K562 (cell line): ENCODE data around the gene ZNF138. TPM values are rescaled to one million over a fixed set of nuclear protein-coding genes. Genes with fewer than 3 reads are reported as not detected.

ENCODE experiments used
- EGR1 ChIP-seq: fragments of 450-650 bp; conservative IDR thresholded peaks from 2 replicates; pipeline ENCODE4 v1.6.1; 2017; ENCODE audit warnings: mild to moderate bottlenecking
- HDAC1 ChIP-seq, 2 experiments: fragments of 450-650 bp; IDR thresholded peaks; 2 replicates each; pipeline ENCODE4 v1.6.1; 2016 to 2017; ENCODE audit warnings: inconsistent platforms in 1 of 2, mild to moderate bottlenecking in 1 of 2, moderate library complexity in 1 of 2
- HIVEP1 ChIP-seq: fragments of 250-450 bp; sonication (Bioruptor Pico); IDR thresholded peaks from 2 replicates; pipeline ENCODE4 v1.4.0; 2020; ENCODE audit warnings: mild to moderate bottlenecking
- HMG20B ChIP-seq: fragments of 250-450 bp; sonication (Bioruptor Pico); IDR thresholded peaks from 2 replicates; pipeline ENCODE4 v1.5.0; 2021; ENCODE audit warnings: mild to moderate bottlenecking
- HNRNPK ChIP-seq: fragments of 200-400 bp; formaldehyde crosslinking; IDR thresholded peaks from one replicate; pipeline ENCODE4 v1.6.1; 2018; ENCODE audit warnings: mild to moderate bottlenecking, low read depth, low read length; ENCODE audit not compliant: poor library complexity, severe bottlenecking
- ILK ChIP-seq: fragments of 450-650 bp; IDR thresholded peaks from 2 replicates; pipeline ENCODE4 v1.6.1; 2016; ENCODE audit warnings: missing genetic modification characterization, low read depth, mild to moderate bottlenecking, missing compliant biosample characterization, moderate library complexity, borderline replicate concordance
- IRF2 ChIP-seq: sonication (generic); formaldehyde crosslinking; IDR thresholded peaks from 2 replicates; pipeline ENCODE4 v1.8.1; 2022; ENCODE audit warnings: mild to moderate bottlenecking, missing genetic modification reagents
- IRF9 ChIP-seq: fragments of 450-650 bp; IDR thresholded peaks from 2 replicates; pipeline ENCODE4 v1.6.1; 2016; ENCODE audit warnings: missing biosample characterization, missing genetic modification characterization
- KDM4B ChIP-seq, 2 experiments: fragments of 450-650 bp in 1 of 2; sonication (generic) in 1 of 2; IDR thresholded peaks; 2 replicates each; pipeline ENCODE4 v1.6.1; 2016 to 2017; ENCODE audit warnings: borderline replicate concordance in 2 of 2, antibody characterized with exemption in 1 of 2, low read depth in 1 of 2, mild to moderate bottlenecking in 1 of 2
- MYNN ChIP-seq, 2 experiments: sonication (generic); formaldehyde crosslinking in 1 of 2; IDR thresholded peaks; 2 replicates each; pipeline versions ENCODE4 v1.5.0 to v1.6.1; 2016 to 2020; ENCODE audit warnings: antibody characterized with exemption in 1 of 2, missing genetic modification reagents in 1 of 2
- NEUROD1 ChIP-seq: fragments of 150-350 bp; IDR thresholded peaks from 2 replicates; pipeline ENCODE4 v1.6.1; 2014; ENCODE audit warnings: borderline replicate concordance, low read length, low read depth; ENCODE audit not compliant: partially characterized antibody
- NFE2L1 ChIP-seq: fragments of 450-650 bp; IDR thresholded peaks from 2 replicates; pipeline ENCODE4 v1.6.1; 2016; ENCODE audit warnings: missing genetic modification characterization, low read depth, mild to moderate bottlenecking, missing compliant biosample characterization, moderate library complexity, borderline replicate concordance
- PHF20 ChIP-seq: fragments of 450-650 bp; IDR thresholded peaks from 2 replicates; pipeline ENCODE4 v1.6.1; 2018; ENCODE audit not compliant: partially characterized antibody
- RBM34 ChIP-seq: fragments of 200-400 bp; formaldehyde crosslinking; IDR thresholded peaks from 2 replicates; pipeline ENCODE4 v1.6.1; 2018; ENCODE audit warnings: low read length, borderline replicate concordance; ENCODE audit not compliant: insufficient read depth
- RNF2 ChIP-seq: sonication (generic); IDR thresholded peaks from 2 replicates; pipeline ENCODE4 v1.6.1; 2016
- SMAD1 ChIP-seq: fragments of 150-350 bp; IDR thresholded peaks from 2 replicates; pipeline ENCODE4 v1.6.1; 2014; ENCODE audit warnings: low read length, low read depth; ENCODE audit not compliant: partially characterized antibody
- SMAD2 ChIP-seq: fragments of 150-350 bp; IDR thresholded peaks from 2 replicates; pipeline ENCODE4 v1.6.1; 2014; ENCODE audit warnings: low read depth, mild to moderate bottlenecking, low read length
- SRSF7 ChIP-seq: fragments of 200-400 bp; formaldehyde crosslinking; optimal IDR thresholded peaks from 2 replicates; pipeline ENCODE3; 2017; ENCODE audit warnings: mild to moderate bottlenecking, low read depth, low read length
- ZFP36 ChIP-seq: fragments of 150-350 bp; IDR thresholded peaks from 2 replicates; pipeline ENCODE4 v1.6.1; 2018; ENCODE audit warnings: low read length, low read depth; ENCODE audit not compliant: partially characterized antibody
- ZHX1 ChIP-seq: fragments of 150-350 bp; conservative IDR thresholded peaks from 2 replicates; pipeline ENCODE4 v1.6.1; 2014; ENCODE audit warnings: low read length
- ZNF395 ChIP-seq: fragments of 200-800 bp; sonication (Bioruptor generic); IDR thresholded peaks from 2 replicates; pipeline ENCODE4 v1.6.1; 2017; ENCODE audit warnings: missing genetic modification characterization, missing compliant biosample characterization
- ZNF436 ChIP-seq: fragments of 250-450, 450-650 bp; sonication (Bioruptor Pico); formaldehyde crosslinking; IDR thresholded peaks from 2 replicates; pipeline ENCODE4 v1.7.0; 2020; ENCODE audit warnings: mild to moderate bottlenecking
- ZNF445 ChIP-seq: fragments of 250-450 bp; sonication (Bioruptor Pico); IDR thresholded peaks from 2 replicates; pipeline ENCODE4 v1.4.0; 2020; ENCODE audit warnings: low read depth, mild to moderate bottlenecking, moderate library complexity
- ZNF785 ChIP-seq: fragments of 250-450 bp; sonication (Bioruptor Pico); IDR thresholded peaks from 2 replicates; pipeline ENCODE4 v1.4.0; 2020; ENCODE audit warnings: mild to moderate bottlenecking
- ZSCAN32 ChIP-seq: fragments of 450-650 bp; formaldehyde crosslinking; IDR thresholded peaks from 2 replicates; pipeline ENCODE4 v1.4.0; 2020; ENCODE audit warnings: mild to moderate bottlenecking, moderate library complexity
- polyA plus RNA-seq, 8 experiments: library from polyadenylated mRNA; depleted of rRNA in 4 of 8; stranded (reverse) in 5 of 8; unstranded in 3 of 8; fragments of >200 nt; fragmentation: Nextera tagmentation in 2 of 8; fragmentation: Illumina TruSeq in 1 of 8; extraction: Ambion mirVana in 2 of 8; extraction: Trizol in 1 of 8; gene quantifications; 2 replicates each; pipeline versions ENCODE4 v1.2.1 to v1.2.3, GENCODE V29; 2011 to 2014; ENCODE audit warnings: inconsistent platforms in 1 of 8, missing spikeins in 1 of 8
- total RNA-seq, 7 experiments: library from RNA; depleted of rRNA in 6 of 7; stranded (reverse); fragments of >200 nt in 6 of 7; fragmentation: Illumina TruSeq in 2 of 7; extraction: Trizol in 2 of 7; gene quantifications; 2 replicates each; pipeline versions ENCODE4 v1.2.1 to v1.2.3, GENCODE V29; 2011 to 2021; ENCODE audit warnings: low replicate concordance in 1 of 7

ZNF138 gene
- total and polyA plus RNA-seq, 9 of the 15 experiments (the other 6 are each of a cell fraction or from before 2014, with no cell fraction given) = 14.6 to 34.9 (median 22.6) TPM

GRCh38 chr7:64794171-64794844, at the start of gene ZNF138 (continued):
- TF ChIP-seq SMAD2 = no peak
- TF ChIP-seq RNF2 = no peak
- TF ChIP-seq ZFP36 = no peak
- no peak for TF ChIP-seq HMG20B
- peak; percentile 77 for TF ChIP-seq NEUROD1
- TF ChIP-seq HNRNPK = no peak
- TF ChIP-seq MYNN (IDR thresholded peaks at IDR 0.05) = 0 out of 2 replicates have a peak, but pooled peaks have one; percentile 21
- no peak for TF ChIP-seq MYNN (CRISPR knock-in tag; IDR thresholded peaks at IDR 0.05)
- TF ChIP-seq HIVEP1 (CRISPR knock-in tag) = no peak
- peak in 1 of 2 experiments; percentile 78; a peak in 2 of 4 replicates for TF ChIP-seq HDAC1 (IDR thresholded peaks at IDR 0.05)
- no peak for TF ChIP-seq ILK (tag)
- peak; percentile 66 for TF ChIP-seq EGR1
- TF ChIP-seq ZNF785 (CRISPR knock-in tag) = no peak
- TF ChIP-seq IRF9 (tag) = no peak
- TF ChIP-seq SMAD1 = peak; percentile 5
- TF ChIP-seq ZNF436 (CRISPR knock-in tag) = no peak
- TF ChIP-seq ZNF445 = no peak
- no peak for TF ChIP-seq ZSCAN32 (CRISPR knock-in tag)
- TF ChIP-seq PHF20 = peak; percentile 82
- peak in 1 of 2 experiments; percentile 23; a peak in 1 of 4 replicates for TF ChIP-seq KDM4B (IDR thresholded peaks at IDR 0.05; ENCODE audit: borderline replicate concordance in 2 of 2, low read depth in 1 of 2)
- no peak for TF ChIP-seq ZHX1
- TF ChIP-seq ZNF395 (CRISPR knock-in tag) = no peak
- TF ChIP-seq RBM34 = no peak
- no peak for TF ChIP-seq SRSF7
- TF ChIP-seq IRF2 = no peak
- no peak for TF ChIP-seq NFE2L1 (tag)
